Vagina (tissue), 2 donors: Measurements from ENCODE around the gene RC3H2.

Source experiments
- CTCF ChIP-seq, 3 experiments: fragments of 450-650 bp in 2 of 3; fragments of 200-600 bp in 1 of 3; sonication (generic) in 1 of 3; IDR thresholded peaks; one replicate each; pipeline ENCODE4 v1.5.1; 2017 to 2019; ENCODE audit warnings: antibody characterized with exemption in 3 of 3, mild to moderate bottlenecking in 2 of 3, moderate library complexity in 2 of 3
- POLR2A ChIP-seq, 2 donors: fragments of 450-650 bp; IDR thresholded peaks; one replicate each; pipeline ENCODE4 v1.6.1; 2017; ENCODE audit warnings: antibody characterized with exemption in 2 of 2, mild to moderate bottlenecking in 2 of 2, moderate library complexity in 2 of 2
- POLR2AphosphoS5 ChIP-seq, 2 donors: sonication (generic); formaldehyde crosslinking; IDR thresholded peaks; one replicate each; pipeline ENCODE4 v1.9.0; 2017; ENCODE audit warnings: antibody characterized with exemption in 2 of 2, mild to moderate bottlenecking in 2 of 2, low read depth in 1 of 2; ENCODE audit not compliant: insufficient read depth in 1 of 2

- TF ChIP-seq CTCF (IDR thresholded peaks at IDR 0.05): no peak
- no peak for TF ChIP-seq POLR2A (IDR thresholded peaks at IDR 0.05)
- no peak for TF ChIP-seq POLR2AphosphoS5 (IDR thresholded peaks at IDR 0.05; ENCODE audit: insufficient read depth in 1 of 2, low read depth in 1 of 2)
Observed at GRCh38 chr9:122863407-122863806, 41.8 kb downstream of the RC3H2 start.
